ENCODE data around the gene MFN1. TPM values are rescaled to one million over a fixed set of nuclear protein-coding genes. Genes with fewer than 3 reads are reported as not detected.

MFN1 gene
- total and polyA plus RNA-seq, 2 of the 13 experiments (the other 11 are each of a cell fraction or from before 2014, with no cell fraction given), result 25.2 to 37.5 TPM

DNA sequence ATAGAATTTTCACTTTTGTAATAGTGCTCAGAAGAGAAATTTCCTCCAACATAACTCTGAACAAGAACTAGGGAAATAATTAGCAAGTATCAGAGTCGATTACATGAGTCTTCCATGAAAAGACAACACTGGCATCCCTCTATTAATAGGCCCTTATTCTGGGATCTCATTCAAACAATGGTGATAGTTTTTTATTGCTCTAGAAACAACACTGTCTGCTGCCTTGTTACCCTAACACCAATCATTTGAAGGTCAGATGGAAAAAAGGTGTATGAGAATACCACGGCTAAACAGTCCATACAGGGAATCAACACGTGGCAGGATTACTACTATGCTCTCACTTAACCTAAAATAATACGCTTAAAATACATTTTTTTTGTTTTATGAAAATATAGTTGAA is 67.9 kb downstream of the MFN1 start:
- FAIRE-seq (no peak), DNase-seq (ENCODE audit: low spot score) (no peak), ATAC-seq (no peak)
- Histone ChIP-seq H3K9me3 (ENCODE audit: low read length) (no peaks in the 10 kb centered on the region), H4K20me1 (ENCODE audit: insufficient read depth, low read length) (no peaks in the 10 kb centered on the region), H3K36me3 (replicated peaks in 1 of 2; ENCODE audit: control insufficient read depth in 1 of 2, insufficient read depth in 2 of 2, low read length in 2 of 2) (no peaks in the 10 kb centered on the region), H3K9ac (ENCODE audit: insufficient read depth, low read depth, low read length) (no peak overlapping the region), H3K27me3 (ENCODE audit: control insufficient read depth in 1 of 2, insufficient read depth in 2 of 2, low read length in 2 of 2) (no peaks in the 10 kb centered on the region), H3K4me3 (replicated peaks in 1 of 3; ENCODE audit: insufficient read depth in 1 of 3, low read depth in 2 of 3, low read length in 3 of 3) (no peak overlapping the region), H3K79me2 (ENCODE audit: insufficient read depth, low read length) (no peaks in the 10 kb centered on the region), H3K4me1 (ENCODE audit: insufficient read depth, low read length) (no peaks in the 10 kb centered on the region), H3K4me2 (ENCODE audit: low read depth, low read length) (no peak overlapping the region), H3K27ac (ENCODE audit: extremely low read length, insufficient read depth, low read length) (no peak overlapping the region), H2AFZ (ENCODE audit: low read length) (no peak overlapping the region)
- POLR2A ChIA-PET, result no interaction called here
- in situ Hi-C loops (cut with HindIII; ENCODE audit: extremely low pct_ligation_motif_present, low pct_unique_long_range_greater_than_20kb) (no loop called here), intact Hi-C loops (cut with micrococcal nuclease; ENCODE audit: unreplicated experiment) (no loop called here)
- no TSS peak for BruUV-seq (replicated peaks)
- TF ChIP-seq FOXK2 (IDR thresholded peaks at IDR 0.05), result no peak
- no peak for TF ChIP-seq ZNF816 (CRISPR knock-in tag; IDR thresholded peaks at IDR 0.05; ENCODE audit: borderline replicate concordance)
- TF ChIP-seq PRPF4 (IDR thresholded peaks at IDR 0.05; ENCODE audit: low read depth, low read length, poor library complexity, severe bottlenecking), result no peak
- TF ChIP-seq SMAD3 (CRISPR knock-in tag; IDR thresholded peaks at IDR 0.05), result no peak
- 43% methylated on average over 4 of the region's 4 CpGs for WGBS (ENCODE audit: low lambda C conversion rate)
- CTCF ChIA-PET (ENCODE audit: low intra/inter-chr PET ratio, low total read pairs), result no interaction called here

GRCh38 chr3:179416681-179417080 is 69.2 kb downstream of the MFN1 start:
- intact Hi-C loops (cut with micrococcal nuclease; ENCODE audit: unreplicated experiment) (no loop called here), in situ Hi-C loops (cut with HindIII; ENCODE audit: extremely low pct_ligation_motif_present, low pct_unique_long_range_greater_than_20kb) (no loop called here)
- no TSS peak for BruUV-seq (replicated peaks)
- FAIRE-seq (no peak), DNase-seq (ENCODE audit: low spot score) (no peak), ATAC-seq (no peak)
- WGBS (ENCODE audit: low lambda C conversion rate), result 95% methylated on average over 2 of the region's 2 CpGs
- H3K27ac ChIP-seq (ENCODE audit: extremely low read length, insufficient read depth, low read length), result no peak overlapping the region
- no peak overlapping the region for H3K4me2 ChIP-seq (ENCODE audit: low read depth, low read length)
- H4K20me1 ChIP-seq (ENCODE audit: insufficient read depth, low read length), result no peaks in the 10 kb centered on the region
- no peaks in the 10 kb centered on the region for H3K36me3 ChIP-seq (replicated peaks in 1 of 2; ENCODE audit: control insufficient read depth in 1 of 2, insufficient read depth in 2 of 2, low read length in 2 of 2)
- TF ChIP-seq FOXO4 (CRISPR knock-in tag; conservative IDR thresholded peaks at IDR 0.05) (no peak), ZNF503 (CRISPR knock-in tag; IDR thresholded peaks at IDR 0.05) (no peak)
- H3K79me2 ChIP-seq (ENCODE audit: insufficient read depth, low read length), result no peaks in the 10 kb centered on the region
- POLR2A ChIA-PET, result no interaction called here
- CTCF ChIA-PET (ENCODE audit: low intra/inter-chr PET ratio, low total read pairs), result no interaction called here
- no peak overlapping the region for H2AFZ ChIP-seq (ENCODE audit: low read length)
- no peaks in the 10 kb centered on the region for H3K4me1 ChIP-seq (ENCODE audit: insufficient read depth, low read length)
- no peak overlapping the region for H3K4me3 ChIP-seq (replicated peaks in 1 of 3; ENCODE audit: insufficient read depth in 1 of 3, low read depth in 2 of 3, low read length in 3 of 3)
- H3K9ac ChIP-seq (ENCODE audit: insufficient read depth, low read depth, low read length), result no peak overlapping the region
- no peaks in the 10 kb centered on the region for H3K9me3 ChIP-seq (ENCODE audit: low read length)
- H3K27me3 ChIP-seq (ENCODE audit: control insufficient read depth in 1 of 2, insufficient read depth in 2 of 2, low read length in 2 of 2), result no peaks in the 10 kb centered on the region
